GM18498 (cell line): ENCODE data around the gene HMHB1.
"Not testable (repeated sequence)": the region's sequence is repeated elsewhere in the genome, so short reads cannot be mapped to it uniquely, and the experiment has no call there.

Source experiments
- ATAC-seq: cut with Tn5 transposase; IDR thresholded peaks from one replicate; pipeline ENCODE4 v1.9.1; 2021; ENCODE audit warnings: mild to moderate bottlenecking, moderate library complexity; ENCODE audit not compliant: unreplicated experiment

Gene HMHB1

GRCh38 chr5:143801252-143801939, 10.6 kb upstream of the HMHB1 start:
- ATAC-seq: no peak

DNA sequence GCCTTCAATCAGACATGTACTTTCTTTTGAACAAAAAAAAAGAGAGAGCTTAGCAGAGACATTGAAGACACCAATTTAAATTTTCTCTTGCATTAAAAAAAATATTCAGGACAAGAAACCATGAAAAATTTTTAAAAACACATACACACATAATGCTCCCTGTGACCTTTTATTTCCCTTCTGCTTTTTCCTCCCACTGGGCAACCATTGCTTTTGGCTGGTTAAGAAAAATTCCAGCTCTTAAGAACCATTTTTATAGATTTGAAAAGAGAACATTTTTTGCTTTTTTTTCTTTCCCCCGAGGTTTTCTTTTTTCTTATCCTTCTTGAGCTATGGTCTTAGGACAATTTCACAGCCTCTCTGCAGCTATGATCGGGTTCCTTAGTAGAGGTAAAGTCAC, 6.1 kb upstream of the HMHB1 start:
- no peak for ATAC-seq

DNA sequence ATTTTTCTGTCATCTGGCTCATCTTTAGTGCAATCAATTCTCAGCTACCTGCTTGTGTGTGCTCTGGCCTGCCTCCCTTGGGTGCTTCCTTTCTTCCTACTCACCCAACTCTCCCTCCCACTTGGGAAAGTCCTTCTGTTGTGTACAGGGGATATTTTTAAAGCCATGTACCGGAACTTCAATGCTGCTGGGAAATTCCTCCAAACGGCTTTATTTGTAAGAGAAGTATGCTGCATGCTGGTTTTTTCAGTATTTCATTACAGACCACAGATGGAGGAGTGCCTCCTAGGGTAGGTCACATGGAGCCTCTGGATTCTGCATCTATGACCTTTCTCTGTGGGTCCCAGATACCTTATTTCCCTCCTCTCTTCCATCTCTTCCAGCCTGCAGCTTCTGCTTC, 5.4 kb upstream of the HMHB1 start:
- ATAC-seq: no peak

DNA sequence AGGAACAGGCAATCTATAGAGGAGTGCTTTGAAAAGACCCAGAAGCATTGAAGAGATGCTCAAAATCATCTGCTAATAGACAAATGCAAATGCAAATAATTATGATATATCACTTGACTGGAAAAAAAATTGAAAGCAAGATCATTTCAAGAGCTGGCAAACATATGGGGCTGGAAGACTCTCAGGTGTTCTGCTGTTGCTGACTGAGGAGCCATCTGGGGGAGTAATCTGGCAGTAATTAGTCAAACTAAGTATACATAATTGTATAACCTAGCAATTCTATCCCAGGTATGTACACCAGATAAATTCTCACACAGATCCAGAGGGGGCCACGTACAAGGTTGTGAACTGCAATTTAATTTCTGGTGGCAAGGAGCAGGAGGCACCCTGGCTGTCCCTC, 4.6 kb upstream of the HMHB1 start:
- no peak for ATAC-seq

- ATAC-seq: not testable (repeated sequence)
Observed at GRCh38 chr5:143816370-143816769, 4.4 kb downstream of the HMHB1 start.

- ATAC-seq: no peak
Observed at GRCh38 chr5:143819716-143820115, 7.8 kb downstream of the HMHB1 start.

DNA sequence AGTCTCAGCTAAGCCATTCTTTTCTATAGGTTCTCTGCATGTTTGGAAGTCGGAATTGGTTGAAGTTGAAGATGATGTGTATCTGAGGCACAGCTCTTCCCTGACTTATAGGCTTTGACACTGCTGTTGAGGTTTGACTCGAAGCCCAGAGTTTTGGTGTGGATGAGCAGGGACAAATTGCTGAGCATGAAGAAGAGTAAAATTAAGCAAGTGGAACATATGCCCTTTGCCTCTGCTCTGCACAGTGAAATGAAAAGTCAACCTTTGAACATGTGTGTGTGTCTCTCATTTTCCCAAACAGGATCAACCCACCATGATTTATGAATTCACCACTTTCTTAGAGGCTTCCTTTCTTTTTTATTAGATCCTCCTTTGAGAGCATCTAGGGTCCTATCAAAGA, 8.5 kb downstream of the HMHB1 start:
- no peak for ATAC-seq

DNA sequence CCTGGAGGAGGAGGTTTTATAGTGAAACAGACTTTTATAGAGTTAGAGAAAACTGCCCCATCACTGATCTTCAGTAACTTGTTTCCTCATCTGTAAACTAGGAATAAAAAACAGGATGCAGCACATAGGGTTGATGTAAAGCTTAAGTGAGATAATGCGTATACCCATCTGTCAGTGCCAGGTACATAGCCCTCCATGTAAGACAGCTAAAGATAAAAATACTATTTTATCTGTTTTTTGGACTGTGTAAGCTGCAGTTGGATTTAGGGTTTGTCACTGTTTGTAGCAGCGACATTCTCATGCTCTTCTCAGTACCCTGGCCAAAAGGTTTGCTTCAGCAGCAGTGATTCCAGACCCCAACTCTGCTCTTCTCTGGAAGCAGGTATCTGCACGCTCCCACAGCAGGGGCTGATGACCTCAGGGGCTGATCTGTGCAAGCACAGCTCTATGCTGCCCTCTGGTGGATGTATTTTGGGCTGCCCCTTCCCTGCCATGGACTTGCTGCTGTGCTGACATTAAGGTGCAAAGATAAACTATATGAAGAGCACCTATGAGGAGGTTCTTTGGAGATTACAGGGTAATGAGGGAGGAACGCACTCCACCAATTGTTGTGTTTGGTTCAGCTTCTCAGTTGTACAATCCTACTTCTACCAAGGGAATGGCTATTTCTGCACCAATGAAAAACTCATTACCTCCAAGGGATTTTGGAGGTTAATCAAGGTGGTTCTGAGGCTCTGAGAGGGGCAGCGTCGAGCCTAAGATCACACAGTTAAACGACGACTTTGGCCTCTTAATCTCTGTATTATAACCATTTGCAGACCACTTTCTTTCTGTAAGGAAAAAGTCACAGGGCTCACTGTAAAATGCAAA, 13.1 kb downstream of the HMHB1 start:
- peak; percentile 58 for ATAC-seq

DNA sequence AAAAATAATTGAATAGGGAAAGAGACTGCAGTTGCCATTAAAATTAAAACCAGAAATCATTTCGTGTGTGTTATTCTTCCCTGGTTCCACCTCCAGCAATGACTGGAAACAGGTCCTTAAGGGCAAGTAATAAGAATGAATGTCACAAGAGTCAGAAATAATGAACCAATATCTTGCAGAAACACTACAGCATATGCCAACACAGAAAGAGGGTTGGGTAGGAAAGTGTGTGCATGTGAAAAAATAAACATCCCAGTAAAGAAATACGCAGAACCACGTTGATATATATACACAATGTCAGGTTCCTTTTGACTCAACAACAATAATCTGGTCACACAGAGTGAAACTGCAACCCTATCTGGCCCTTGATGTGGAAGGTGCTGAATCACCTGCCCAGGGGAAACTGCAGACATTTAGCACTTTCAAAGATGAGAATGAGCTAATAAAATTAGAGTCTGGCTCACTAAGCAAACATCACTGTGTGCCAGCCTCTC, 15.0 kb downstream of the HMHB1 start:
- ATAC-seq: peak; percentile 90

DNA sequence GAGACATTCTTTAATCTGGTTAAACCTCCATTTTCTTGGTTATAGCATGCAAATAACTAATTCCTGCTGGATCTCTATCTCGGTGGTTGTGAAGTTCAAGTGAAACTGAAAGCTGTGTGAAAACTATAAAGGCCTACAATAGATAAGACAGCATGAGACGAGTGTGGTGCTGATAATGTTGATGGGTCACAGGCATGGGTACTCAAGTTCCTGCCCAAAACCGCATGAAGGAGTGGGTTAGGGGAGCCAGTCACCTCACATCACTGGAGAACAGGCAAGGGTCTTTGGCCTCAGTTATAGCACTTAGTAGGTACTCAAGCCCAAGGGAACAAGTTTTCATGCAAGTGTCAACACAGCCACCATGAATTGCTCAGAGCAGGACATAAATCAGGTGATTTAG, 16.7 kb downstream of the HMHB1 start:
- ATAC-seq: peak; percentile 45

- ATAC-seq: no peak
Observed at GRCh38 chr5:143833177-143833576, 21.2 kb downstream of the HMHB1 start.

- no peak for ATAC-seq
Observed at GRCh38 chr5:143835251-143835650, 23.3 kb downstream of the HMHB1 start.

DNA sequence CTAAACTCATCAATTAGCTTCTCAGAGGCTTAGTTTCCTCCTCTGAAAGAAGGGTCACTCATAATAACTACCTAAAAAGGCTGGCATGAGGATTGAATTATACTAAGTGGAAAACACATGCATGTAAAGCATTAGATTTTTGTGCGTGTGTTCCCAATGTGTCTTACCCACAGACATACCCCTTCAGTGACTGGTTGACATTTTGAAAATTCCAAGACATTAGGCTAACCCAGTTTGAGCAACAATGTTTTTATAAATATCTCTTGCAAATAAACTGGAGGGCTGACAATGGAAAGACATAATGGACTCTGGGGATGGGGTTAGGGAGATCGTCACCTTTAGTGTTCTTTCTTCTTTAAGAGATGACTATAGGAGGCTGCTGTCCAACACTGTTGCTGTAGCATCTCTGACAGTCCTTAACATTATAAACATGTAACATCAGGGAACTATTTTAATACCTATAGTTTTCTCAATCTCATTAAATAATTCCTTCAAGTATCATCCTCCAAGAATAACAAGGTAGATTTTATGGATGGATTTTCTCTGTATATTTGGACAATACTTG, 24.3 kb downstream of the HMHB1 start:
- no peak for ATAC-seq

GRCh38 chr5:143837306-143837848, 25.4 kb downstream of the HMHB1 start:
- no peak for ATAC-seq

DNA sequence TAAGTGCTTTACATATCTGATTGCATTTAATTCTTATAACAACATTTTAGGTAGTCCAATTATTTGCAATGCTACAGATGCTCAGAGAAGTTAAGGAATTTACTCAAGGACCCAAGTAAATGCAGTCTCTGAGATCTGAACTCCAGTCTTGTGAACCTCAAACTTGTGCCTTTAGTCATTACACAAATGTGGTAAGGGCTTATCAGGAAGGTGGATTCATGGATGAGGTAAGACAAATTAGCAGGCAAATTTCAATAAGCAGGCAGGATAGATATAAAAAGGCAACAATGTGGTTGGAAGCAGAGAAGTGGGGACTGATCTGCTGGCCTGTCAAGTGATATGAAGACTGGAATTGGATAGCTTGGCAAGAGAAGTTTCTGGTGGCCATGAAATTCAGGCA, 29.5 kb downstream of the HMHB1 start:
- no peak for ATAC-seq

DNA sequence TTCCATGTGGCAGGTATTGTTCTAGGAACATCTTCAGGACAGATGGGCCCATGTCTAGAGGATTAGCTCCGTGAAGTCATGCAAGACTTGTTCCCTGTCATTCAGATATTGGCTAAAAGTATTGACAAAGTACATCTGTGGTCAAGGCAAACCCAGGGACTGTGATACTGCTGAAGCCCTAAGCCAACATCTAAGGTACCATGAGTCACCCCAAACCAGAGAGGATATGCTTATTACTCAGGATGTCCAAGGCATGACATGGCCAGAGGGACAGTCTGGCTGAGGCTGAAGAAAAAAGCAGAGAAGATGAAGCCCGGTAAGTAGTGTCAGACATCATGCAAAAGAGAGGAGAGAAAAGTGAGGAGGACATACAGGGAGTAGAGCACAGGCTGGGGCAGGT, 31.0 kb downstream of the HMHB1 start:
- ATAC-seq: no peak

DNA sequence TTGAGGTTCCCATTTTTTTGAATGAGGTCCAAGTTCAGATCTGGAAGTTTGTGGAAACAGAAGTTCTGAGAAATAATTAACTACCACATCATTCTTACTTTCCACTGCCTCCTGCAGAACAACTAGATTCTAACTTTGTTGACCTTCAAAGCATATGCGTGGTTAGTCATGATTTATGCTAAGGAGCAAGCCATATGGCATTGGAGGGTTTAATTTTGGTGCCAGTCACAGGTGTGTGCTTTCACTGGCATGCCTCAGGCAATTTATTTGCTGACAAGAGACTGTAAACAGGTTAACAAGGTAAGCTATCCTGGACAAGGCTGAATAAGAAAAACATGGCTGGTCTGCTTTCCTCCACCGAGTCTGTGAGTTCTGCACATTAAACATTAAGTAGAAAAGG, 31.5 kb downstream of the HMHB1 start:
- no peak for ATAC-seq

GRCh38 chr5:143850050-143850683, 38.2 kb downstream of the HMHB1 start:
- no peak for ATAC-seq

- ATAC-seq: no peak
Observed at GRCh38 chr5:143851383-143851782, 39.4 kb downstream of the HMHB1 start.

DNA sequence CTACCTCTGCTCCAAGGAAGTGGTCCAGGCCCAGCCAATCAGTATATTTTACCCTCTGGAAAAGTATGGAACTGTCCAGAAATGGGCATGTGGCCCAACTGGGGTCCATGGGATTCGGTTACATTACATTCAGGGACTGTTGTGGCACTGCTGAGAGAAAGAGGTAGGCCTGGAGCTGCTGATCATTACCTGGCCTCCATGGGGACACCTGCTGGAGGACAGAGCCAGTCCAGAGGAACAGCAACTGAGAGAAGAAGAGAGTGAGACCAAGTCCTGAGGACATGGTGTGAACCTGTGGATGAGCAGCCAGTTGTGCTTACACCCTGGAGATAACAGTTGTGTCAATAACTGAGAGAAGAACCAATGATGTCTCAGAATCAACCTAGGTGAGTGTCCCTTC, 48.2 kb downstream of the HMHB1 start:
- no peak for ATAC-seq

GRCh38 chr5:143862271-143862670, 50.3 kb downstream of the HMHB1 start:
- ATAC-seq: no peak
